PFSK-1 (cell line): Measurements from ENCODE around the gene PRKD1.

Experiments used
- FOXP2 ChIP-seq: optimal IDR thresholded peaks from 2 replicates; pipeline ENCODE3; 2011; ENCODE audit warnings: borderline replicate concordance, control low read depth, inconsistent platforms; ENCODE audit not compliant: insufficient read depth; ENCODE audit errors: extremely low read length, extremely low read depth
- POLR2AphosphoS5 ChIP-seq: IDR thresholded peaks from 2 replicates; pipeline ENCODE4 v1.6.1; 2012; ENCODE audit warnings: low read depth, mild to moderate bottlenecking, control low read depth, low read length, moderate library complexity
- SIN3A ChIP-seq: IDR thresholded peaks from 2 replicates; pipeline ENCODE4 v1.6.1; 2012; ENCODE audit warnings: mild to moderate bottlenecking, low read length, moderate library complexity, borderline replicate concordance; ENCODE audit not compliant: insufficient read depth
- TAF1 ChIP-seq: IDR thresholded peaks from 2 replicates; pipeline ENCODE4 v1.6.1; 2012; ENCODE audit warnings: low read length, control low read depth, borderline replicate concordance; ENCODE audit not compliant: insufficient read depth
- TF ChIP-seq, protein P1 (sequence below), 2 experiments: IDR thresholded peaks; 2 replicates each; pipeline versions ENCODE4 v1.6.1 to v1.8.0; 2011 to 2012; ENCODE audit warnings: low read depth in 2 of 2, low read length in 2 of 2, control low read depth in 1 of 2, inconsistent platforms in 1 of 2, mild to moderate bottlenecking in 1 of 2, moderate library complexity in 1 of 2; ENCODE audit not compliant: insufficient read depth in 1 of 2

Gene PRKD1

DNA sequence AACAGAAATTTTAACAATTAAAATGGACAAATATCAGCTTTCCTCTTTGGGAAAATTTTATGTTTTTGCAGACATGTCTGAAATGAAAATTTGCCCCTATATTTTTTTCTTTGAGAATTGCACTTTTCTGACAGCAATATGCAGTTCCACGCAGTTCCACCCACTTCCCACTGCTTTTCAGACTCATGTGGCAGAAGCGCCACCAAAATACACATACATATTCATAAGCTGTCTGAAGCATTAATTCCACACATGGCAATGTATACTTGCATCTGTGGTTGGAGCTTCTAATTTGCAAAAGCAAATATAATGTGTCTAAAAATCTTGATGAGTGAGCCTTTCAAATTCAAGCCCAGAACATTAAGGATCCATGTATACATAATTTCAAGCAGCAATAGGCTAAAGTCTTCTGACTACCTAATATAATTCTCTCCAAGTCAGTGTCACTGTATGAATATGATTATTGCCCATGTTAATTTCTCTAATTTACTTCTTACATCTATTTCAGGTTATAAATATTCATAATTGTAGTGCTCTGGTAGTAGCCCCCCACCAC lies 129.5 kb downstream of the PRKD1 start:
- TF ChIP-seq TAF1: no peak
- no peak for TF ChIP-seq SIN3A
- no peak for TF ChIP-seq FOXP2
- TF ChIP-seq, protein P1, sequence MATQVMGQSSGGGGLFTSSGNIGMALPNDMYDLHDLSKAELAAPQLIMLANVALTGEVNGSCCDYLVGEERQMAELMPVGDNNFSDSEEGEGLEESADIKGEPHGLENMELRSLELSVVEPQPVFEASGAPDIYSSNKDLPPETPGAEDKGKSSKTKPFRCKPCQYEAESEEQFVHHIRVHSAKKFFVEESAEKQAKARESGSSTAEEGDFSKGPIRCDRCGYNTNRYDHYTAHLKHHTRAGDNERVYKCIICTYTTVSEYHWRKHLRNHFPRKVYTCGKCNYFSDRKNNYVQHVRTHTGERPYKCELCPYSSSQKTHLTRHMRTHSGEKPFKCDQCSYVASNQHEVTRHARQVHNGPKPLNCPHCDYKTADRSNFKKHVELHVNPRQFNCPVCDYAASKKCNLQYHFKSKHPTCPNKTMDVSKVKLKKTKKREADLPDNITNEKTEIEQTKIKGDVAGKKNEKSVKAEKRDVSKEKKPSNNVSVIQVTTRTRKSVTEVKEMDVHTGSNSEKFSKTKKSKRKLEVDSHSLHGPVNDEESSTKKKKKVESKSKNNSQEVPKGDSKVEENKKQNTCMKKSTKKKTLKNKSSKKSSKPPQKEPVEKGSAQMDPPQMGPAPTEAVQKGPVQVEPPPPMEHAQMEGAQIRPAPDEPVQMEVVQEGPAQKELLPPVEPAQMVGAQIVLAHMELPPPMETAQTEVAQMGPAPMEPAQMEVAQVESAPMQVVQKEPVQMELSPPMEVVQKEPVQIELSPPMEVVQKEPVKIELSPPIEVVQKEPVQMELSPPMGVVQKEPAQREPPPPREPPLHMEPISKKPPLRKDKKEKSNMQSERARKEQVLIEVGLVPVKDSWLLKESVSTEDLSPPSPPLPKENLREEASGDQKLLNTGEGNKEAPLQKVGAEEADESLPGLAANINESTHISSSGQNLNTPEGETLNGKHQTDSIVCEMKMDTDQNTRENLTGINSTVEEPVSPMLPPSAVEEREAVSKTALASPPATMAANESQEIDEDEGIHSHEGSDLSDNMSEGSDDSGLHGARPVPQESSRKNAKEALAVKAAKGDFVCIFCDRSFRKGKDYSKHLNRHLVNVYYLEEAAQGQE (IDR thresholded peaks at IDR 0.05; ENCODE audit: insufficient read depth in 1 of 2, low read depth in 2 of 2, low read length in 2 of 2): no peak
- TF ChIP-seq POLR2AphosphoS5: no peak

DNA sequence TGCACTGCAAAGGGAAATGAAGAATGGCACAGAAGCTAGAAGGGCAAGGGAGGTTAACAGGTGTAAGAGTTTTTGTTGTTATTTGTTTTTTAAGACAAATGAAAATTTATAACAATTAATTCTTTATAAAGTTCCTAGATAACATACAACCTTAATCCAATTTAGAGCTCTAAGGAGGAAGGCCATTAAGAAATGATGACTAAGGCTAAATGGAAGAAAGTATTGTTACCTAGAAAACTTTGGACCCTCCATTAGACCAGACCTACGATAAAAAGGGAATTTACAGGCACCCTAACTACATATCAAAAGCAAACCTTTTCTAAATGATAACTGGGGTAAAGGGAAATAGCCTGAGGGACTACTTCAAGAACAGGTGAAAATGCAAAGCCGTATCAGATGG lies 130.8 kb downstream of the PRKD1 start:
- TF ChIP-seq TAF1: no peak
- no peak for TF ChIP-seq FOXP2
- no peak for TF ChIP-seq SIN3A
- no peak for TF ChIP-seq POLR2AphosphoS5
- TF ChIP-seq, protein P1 (IDR thresholded peaks at IDR 0.05; ENCODE audit: insufficient read depth in 1 of 2, low read depth in 2 of 2, low read length in 2 of 2): no peak

DNA sequence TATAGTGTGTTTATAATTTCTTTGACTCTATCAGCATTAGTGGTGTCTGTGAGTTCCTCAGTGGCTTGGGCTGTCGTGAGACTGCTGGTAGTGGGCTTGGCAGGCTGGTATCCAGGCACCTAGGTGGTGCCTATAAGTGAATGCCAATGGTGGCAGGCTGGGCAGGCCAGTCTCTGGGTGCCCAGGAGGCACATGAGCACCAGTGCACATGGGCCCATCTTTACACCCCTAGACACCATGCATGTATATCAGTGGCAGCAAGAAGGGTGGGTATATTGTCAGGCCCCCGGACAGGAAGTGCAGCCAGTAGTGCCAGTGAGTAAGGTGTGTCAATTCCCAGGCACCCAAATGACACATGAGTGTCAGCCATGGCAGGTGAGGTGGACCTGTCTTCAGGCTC lies 138.2 kb downstream of the PRKD1 start:
- no peak for TF ChIP-seq SIN3A
- no peak for TF ChIP-seq FOXP2
- TF ChIP-seq POLR2AphosphoS5: no peak
- TF ChIP-seq, protein P1 (IDR thresholded peaks at IDR 0.05; ENCODE audit: insufficient read depth in 1 of 2, low read depth in 2 of 2, low read length in 2 of 2): no peak
- TF ChIP-seq TAF1: no peak

DNA sequence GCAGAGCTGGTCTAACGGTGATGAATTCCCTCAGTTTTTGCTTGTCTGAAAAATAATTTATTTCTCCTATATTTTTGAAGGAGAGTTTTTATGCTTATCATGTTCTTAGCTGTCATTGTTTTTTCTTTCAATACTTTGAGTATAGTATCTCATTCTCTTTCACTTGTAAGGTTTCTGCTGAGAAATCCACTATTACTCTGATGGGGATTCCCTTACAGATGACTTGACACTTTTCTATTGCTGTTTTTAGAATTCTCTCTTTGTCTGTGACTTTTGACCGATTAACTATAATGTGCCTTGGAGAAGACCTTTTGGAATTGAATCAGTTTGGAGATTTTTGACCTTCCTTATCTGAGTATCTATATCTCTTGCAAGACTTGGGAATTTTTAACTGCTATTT lies 139.6 kb downstream of the PRKD1 start:
- TF ChIP-seq SIN3A (no peak), POLR2AphosphoS5 (no peak), TAF1 (no peak), FOXP2 (no peak)
- TF ChIP-seq, protein P1 (IDR thresholded peaks at IDR 0.05; ENCODE audit: insufficient read depth in 1 of 2, low read depth in 2 of 2, low read length in 2 of 2): no peak

DNA sequence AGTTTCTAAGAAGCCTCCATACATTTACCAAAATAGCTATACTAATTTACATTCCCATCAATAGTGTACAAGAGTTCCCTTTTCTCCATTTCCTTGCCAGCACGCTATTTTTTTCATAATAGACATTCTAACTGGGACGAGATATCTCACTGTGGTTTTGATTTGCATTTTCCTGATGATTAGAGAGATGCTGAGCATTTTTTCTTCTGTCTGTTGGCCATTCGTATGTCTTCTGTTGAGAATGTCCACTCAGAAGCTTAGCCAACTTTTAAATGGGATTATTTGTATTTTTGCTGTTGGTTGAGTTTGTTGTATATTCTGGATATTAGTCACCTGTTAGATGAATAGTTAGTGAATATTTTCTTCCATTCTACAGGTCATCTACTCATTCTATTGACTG lies 144.1 kb downstream of the PRKD1 start:
- TF ChIP-seq TAF1 (no peak), FOXP2 (no peak), SIN3A (no peak), POLR2AphosphoS5 (no peak)
- TF ChIP-seq, protein P1 (IDR thresholded peaks at IDR 0.05; ENCODE audit: insufficient read depth in 1 of 2, low read depth in 2 of 2, low read length in 2 of 2): no peak
